ENCODE results near the gene LGR4.
A peak's percentile ranks its signal among the peaks of the same experiment; 100 is the strongest.

LGR4 gene

GRCh38 chr11:27362749-27363575 lies 109.6 kb downstream of the LGR4 start, which contains the start of gene CCDC34 (continued):
- TF ChIP-seq ZNF513 (tag by site-specific recombination; IDR thresholded peaks at IDR 0.05) = peak; percentile 93
- TF ChIP-seq ZNF146 (tag by site-specific recombination; IDR thresholded peaks at IDR 0.05) = no peak
- TF ChIP-seq ZNF621 (tag by site-specific recombination; IDR thresholded peaks at IDR 0.05) = no peak
- TF ChIP-seq ZFP37 (tag by site-specific recombination; IDR thresholded peaks at IDR 0.05) = peak; percentile 79; the same call in 1 of the 2 replicates
- no peak for TF ChIP-seq REPIN1 (tag by site-specific recombination; IDR thresholded peaks at IDR 0.05; ENCODE audit: low read depth)
- no peak for TF ChIP-seq ZBTB49 (tag by site-specific recombination; IDR thresholded peaks at IDR 0.05; ENCODE audit: low read depth)
- peak; percentile 24; the same call in 1 of the 2 replicates for TF ChIP-seq ZNF843 (tag by site-specific recombination; IDR thresholded peaks at IDR 0.05)
- TF ChIP-seq, protein P1, sequence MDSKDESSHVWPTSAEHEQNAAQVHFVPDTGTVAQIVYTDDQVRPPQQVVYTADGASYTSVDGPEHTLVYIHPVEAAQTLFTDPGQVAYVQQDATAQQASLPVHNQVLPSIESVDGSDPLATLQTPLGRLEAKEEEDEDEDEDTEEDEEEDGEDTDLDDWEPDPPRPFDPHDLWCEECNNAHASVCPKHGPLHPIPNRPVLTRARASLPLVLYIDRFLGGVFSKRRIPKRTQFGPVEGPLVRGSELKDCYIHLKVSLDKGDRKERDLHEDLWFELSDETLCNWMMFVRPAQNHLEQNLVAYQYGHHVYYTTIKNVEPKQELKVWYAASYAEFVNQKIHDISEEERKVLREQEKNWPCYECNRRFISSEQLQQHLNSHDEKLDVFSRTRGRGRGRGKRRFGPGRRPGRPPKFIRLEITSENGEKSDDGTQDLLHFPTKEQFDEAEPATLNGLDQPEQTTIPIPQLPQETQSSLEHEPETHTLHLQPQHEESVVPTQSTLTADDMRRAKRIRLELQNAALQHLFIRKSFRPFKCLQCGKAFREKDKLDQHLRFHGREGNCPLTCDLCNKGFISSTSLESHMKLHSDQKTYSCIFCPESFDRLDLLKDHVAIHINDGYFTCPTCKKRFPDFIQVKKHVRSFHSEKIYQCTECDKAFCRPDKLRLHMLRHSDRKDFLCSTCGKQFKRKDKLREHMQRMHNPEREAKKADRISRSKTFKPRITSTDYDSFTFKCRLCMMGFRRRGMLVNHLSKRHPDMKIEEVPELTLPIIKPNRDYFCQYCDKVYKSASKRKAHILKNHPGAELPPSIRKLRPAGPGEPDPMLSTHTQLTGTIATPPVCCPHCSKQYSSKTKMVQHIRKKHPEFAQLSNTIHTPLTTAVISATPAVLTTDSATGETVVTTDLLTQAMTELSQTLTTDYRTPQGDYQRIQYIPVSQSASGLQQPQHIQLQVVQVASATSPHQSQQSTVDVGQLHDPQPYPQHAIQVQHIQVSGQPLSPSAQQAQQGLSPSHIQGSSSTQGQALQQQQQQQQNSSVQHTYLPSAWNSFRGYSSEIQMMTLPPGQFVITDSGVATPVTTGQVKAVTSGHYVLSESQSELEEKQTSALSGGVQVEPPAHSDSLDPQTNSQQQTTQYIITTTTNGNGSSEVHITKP (tag by site-specific recombination; IDR thresholded peaks at IDR 0.05) = peak; percentile 47; the same call in 1 of the 2 replicates
- no peak for TF ChIP-seq ZNF18 (tag by site-specific recombination; IDR thresholded peaks at IDR 0.05)
- peak; percentile 66; the same call in 1 of the 2 replicates for TF ChIP-seq ZBTB20 (tag by site-specific recombination; IDR thresholded peaks at IDR 0.05)
- TF ChIP-seq ZNF792 (tag by site-specific recombination; IDR thresholded peaks at IDR 0.05) = peak; percentile 50; the same call in 1 of the 2 replicates
- TF ChIP-seq, protein P2, sequence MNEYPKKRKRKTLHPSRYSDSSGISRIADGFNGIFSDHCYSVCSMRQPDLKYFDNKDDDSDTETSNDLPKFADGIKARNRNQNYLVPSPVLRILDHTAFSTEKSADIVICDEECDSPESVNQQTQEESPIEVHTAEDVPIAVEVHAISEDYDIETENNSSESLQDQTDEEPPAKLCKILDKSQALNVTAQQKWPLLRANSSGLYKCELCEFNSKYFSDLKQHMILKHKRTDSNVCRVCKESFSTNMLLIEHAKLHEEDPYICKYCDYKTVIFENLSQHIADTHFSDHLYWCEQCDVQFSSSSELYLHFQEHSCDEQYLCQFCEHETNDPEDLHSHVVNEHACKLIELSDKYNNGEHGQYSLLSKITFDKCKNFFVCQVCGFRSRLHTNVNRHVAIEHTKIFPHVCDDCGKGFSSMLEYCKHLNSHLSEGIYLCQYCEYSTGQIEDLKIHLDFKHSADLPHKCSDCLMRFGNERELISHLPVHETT (tag by site-specific recombination; IDR thresholded peaks at IDR 0.05) = no peak
- no peak for TF ChIP-seq ZNF324 (tag by site-specific recombination; IDR thresholded peaks at IDR 0.05)
- TF ChIP-seq, protein P3, sequence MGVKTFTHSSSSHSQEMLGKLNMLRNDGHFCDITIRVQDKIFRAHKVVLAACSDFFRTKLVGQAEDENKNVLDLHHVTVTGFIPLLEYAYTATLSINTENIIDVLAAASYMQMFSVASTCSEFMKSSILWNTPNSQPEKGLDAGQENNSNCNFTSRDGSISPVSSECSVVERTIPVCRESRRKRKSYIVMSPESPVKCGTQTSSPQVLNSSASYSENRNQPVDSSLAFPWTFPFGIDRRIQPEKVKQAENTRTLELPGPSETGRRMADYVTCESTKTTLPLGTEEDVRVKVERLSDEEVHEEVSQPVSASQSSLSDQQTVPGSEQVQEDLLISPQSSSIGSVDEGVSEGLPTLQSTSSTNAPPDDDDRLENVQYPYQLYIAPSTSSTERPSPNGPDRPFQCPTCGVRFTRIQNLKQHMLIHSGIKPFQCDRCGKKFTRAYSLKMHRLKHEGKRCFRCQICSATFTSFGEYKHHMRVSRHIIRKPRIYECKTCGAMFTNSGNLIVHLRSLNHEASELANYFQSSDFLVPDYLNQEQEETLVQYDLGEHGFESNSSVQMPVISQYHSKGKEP (tag by site-specific recombination; IDR thresholded peaks at IDR 0.05) = 0 out of 2 replicates have a peak, but pooled peaks have one; percentile 1
- no peak for TF ChIP-seq HOXD13 (CRISPR knock-in tag; IDR thresholded peaks at IDR 0.05; ENCODE audit: borderline replicate concordance)
- TF ChIP-seq GLIS2 (tag by site-specific recombination; IDR thresholded peaks at IDR 0.05) = peak; percentile 51; the same call in 1 of the 2 replicates
- TF ChIP-seq ZFP41 (tag by site-specific recombination; IDR thresholded peaks at IDR 0.05; ENCODE audit: borderline replicate concordance) = no peak
- no peak for TF ChIP-seq ZNF658 (tag by site-specific recombination; IDR thresholded peaks at IDR 0.05)
- TF ChIP-seq, protein P4, sequence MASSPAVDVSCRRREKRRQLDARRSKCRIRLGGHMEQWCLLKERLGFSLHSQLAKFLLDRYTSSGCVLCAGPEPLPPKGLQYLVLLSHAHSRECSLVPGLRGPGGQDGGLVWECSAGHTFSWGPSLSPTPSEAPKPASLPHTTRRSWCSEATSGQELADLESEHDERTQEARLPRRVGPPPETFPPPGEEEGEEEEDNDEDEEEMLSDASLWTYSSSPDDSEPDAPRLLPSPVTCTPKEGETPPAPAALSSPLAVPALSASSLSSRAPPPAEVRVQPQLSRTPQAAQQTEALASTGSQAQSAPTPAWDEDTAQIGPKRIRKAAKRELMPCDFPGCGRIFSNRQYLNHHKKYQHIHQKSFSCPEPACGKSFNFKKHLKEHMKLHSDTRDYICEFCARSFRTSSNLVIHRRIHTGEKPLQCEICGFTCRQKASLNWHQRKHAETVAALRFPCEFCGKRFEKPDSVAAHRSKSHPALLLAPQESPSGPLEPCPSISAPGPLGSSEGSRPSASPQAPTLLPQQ (tag by site-specific recombination; IDR thresholded peaks at IDR 0.05) = peak; percentile 66
- peak; percentile 46 for TF ChIP-seq ZNF341 (tag by site-specific recombination; IDR thresholded peaks at IDR 0.05; ENCODE audit: low read depth)
- no peak for TF ChIP-seq AEBP2 (tag by site-specific recombination; IDR thresholded peaks at IDR 0.05; ENCODE audit: borderline replicate concordance)
